ENCODE results near the gene TMEM175. TPM values are rescaled to one million over a fixed set of nuclear protein-coding genes. Genes with fewer than 3 reads are reported as not detected.

TMEM175 gene
- total and polyA plus RNA-seq, 9 of the 15 experiments (the other 6 are each of a cell fraction or from before 2014, with no cell fraction given): 0.13 to 30.9 (median 9.4) TPM

GRCh38 chr4:950136-951020 is 18.1 kb downstream of the TMEM175 start:
- Histone ChIP-seq H3K4me1 (replicated peaks in 1 of 2; ENCODE audit: control insufficient read depth in 2 of 2, insufficient read depth in 2 of 2, low read length in 2 of 2) (peaks cover 0 to 47% of the 10 kb centered on the region in 2 experiments; a peak in 2 of 5 replicates), H3K36me3 (ENCODE audit: control insufficient read depth, insufficient read depth, low read length) (no peaks in the 10 kb centered on the region), H3K9me1 (ENCODE audit: control insufficient read depth, insufficient read depth, low read length) (no peaks in the 10 kb centered on the region), H3K9me3 (replicated peaks; ENCODE audit: control insufficient read depth, insufficient read depth, low read depth, low read length) (no peaks in the 10 kb centered on the region), H3K27me3 (ENCODE audit: control insufficient read depth in 2 of 2, insufficient read depth in 2 of 2, low read length in 2 of 2) (no peaks in the 10 kb centered on the region), H3K9ac (ENCODE audit: insufficient read depth in 1 of 2, low read depth in 2 of 2, low read length in 2 of 2) (no peak overlapping the region), H4K20me1 (replicated peaks; ENCODE audit: control insufficient read depth, insufficient read depth, low read length) (0 out of 2 replicates have a peak, but pooled peaks cover 4% of the 10 kb centered on the region), H3K27ac (ENCODE audit: extremely low read depth, low read depth, low read length) (no peak overlapping the region), H3K4me2 (ENCODE audit: insufficient read depth, low read length) (no peak overlapping the region), H3K4me3 (no peak overlapping the region), H3K79me2 (ENCODE audit: control insufficient read depth, insufficient read depth, low read length) (no peaks in the 10 kb centered on the region), H2AFZ (ENCODE audit: low read depth, low read length) (no peak overlapping the region)
- intact Hi-C loops (cut with micrococcal nuclease): no loop called here
- TF ChIP-seq ZSCAN29 (IDR thresholded peaks at IDR 0.05) (no peak), POLR2A (conservative IDR thresholded peaks at IDR 0.05) (no peak), UBTF (IDR thresholded peaks at IDR 0.05; ENCODE audit: borderline replicate concordance in 1 of 2, low read depth in 2 of 2, low read length in 2 of 2) (no peak), ZC3H4 (CRISPR knock-in tag; IDR thresholded peaks at IDR 0.05; ENCODE audit: borderline replicate concordance) (no peak), ZBTB5 (IDR thresholded peaks at IDR 0.05) (no peak), ZNF24 (IDR thresholded peaks at IDR 0.05) (no peak), PHB2 (IDR thresholded peaks at IDR 0.05; ENCODE audit: low read depth) (no peak), NFIX (CRISPR knock-in tag; IDR thresholded peaks at IDR 0.05; ENCODE audit: low read depth) (no peak), TCF7 (IDR thresholded peaks at IDR 0.05; ENCODE audit: borderline replicate concordance) (no peak), ZNF133 (CRISPR knock-in tag; IDR thresholded peaks at IDR 0.05) (no peak), ARNT (IDR thresholded peaks at IDR 0.05) (no peak), NR3C1 (CRISPR knock-in tag; IDR thresholded peaks at IDR 0.05) (no peak), CSDE1 (IDR thresholded peaks at IDR 0.05) (no peak), HMBOX1 (IDR thresholded peaks at IDR 0.05) (no peak), ZNF347 (CRISPR knock-in tag; IDR thresholded peaks at IDR 0.05; ENCODE audit: low read depth) (no peak), MCM2 (IDR thresholded peaks at IDR 0.05; ENCODE audit: low read depth) (no peak), TAF15 (IDR thresholded peaks at IDR 0.05; ENCODE audit: low read depth, low read length) (no peak), ATF7 (IDR thresholded peaks at IDR 0.05) (no peak), COPS2 (conservative IDR thresholded peaks at IDR 0.05) (no peak), KLF6 (CRISPR knock-in tag; IDR thresholded peaks at IDR 0.05; ENCODE audit: borderline replicate concordance) (no peak)
- BruUV-seq (replicated peaks): no TSS peak
- 58% methylated on average over 26 of the region's 30 CpGs for WGBS (ENCODE audit: insufficient coverage, low coverage, missing lambda C conversion rate)
- no peak for FAIRE-seq
- POLR2A ChIA-PET: interaction anchor here (1.0 kb wide), 1 partner anchor 18 kb away, joined by 4 read pairs; the partner anchor contains the start of gene TMEM175
- CTCF ChIA-PET (ENCODE audit: low intra/inter-chr PET ratio): no interaction called here
- DNase-seq (ENCODE audit: extremely low read depth in 1 of 4, low spot score in 3 of 4): no peak
- no peak for ATAC-seq
- in situ Hi-C loops (cut with MboI): no loop called here

Data from K562 (cell line).